HFFc6 (cell line): ENCODE data around the gene ATP8A2. TPM values are rescaled to one million over a fixed set of nuclear protein-coding genes. Genes with fewer than 3 reads are reported as not detected.
"Not testable (repeated sequence)": the region's sequence is repeated elsewhere in the genome, so short reads cannot be mapped to it uniquely, and the experiment has no call there.

ENCODE experiments used
- DNase-seq: peaks from one replicate; pipeline ENCODE4 v3.0.0-alpha.2; 2018
- H3K27ac Mint-ChIP-seq: 2 replicates; pipeline ENCODE4 v1.8.0; 2020; ENCODE audit warnings: mild to moderate bottlenecking, mixed read lengths
- H3K27me3 Mint-ChIP-seq: 2 replicates; pipeline ENCODE4 v1.8.0; 2021; ENCODE audit warnings: mild to moderate bottlenecking, moderate library complexity, mixed read lengths; ENCODE audit not compliant: insufficient read depth
- H3K36me3 Mint-ChIP-seq: 2 replicates; pipeline ENCODE4 v1.8.0; 2021; ENCODE audit warnings: low read depth, mixed read lengths
- H3K4me1 Mint-ChIP-seq: 2 replicates; pipeline ENCODE4 v1.8.0; 2020; ENCODE audit warnings: low read depth, mixed read lengths
- H3K4me3 Mint-ChIP-seq: 2 replicates; pipeline ENCODE4 v1.8.0; 2020; ENCODE audit warnings: mild to moderate bottlenecking, moderate library complexity, mixed read lengths
- H3K9me3 Mint-ChIP-seq: 2 replicates; pipeline ENCODE4 v1.8.0; 2020; ENCODE audit warnings: mild to moderate bottlenecking, mixed read lengths
- CTCF ChIP-seq: fragments of 200-600 bp; sonication (generic); IDR thresholded peaks from 2 replicates; pipeline ENCODE4 v1.5.0; 2021; ENCODE audit warnings: antibody characterized with exemption, mild to moderate bottlenecking
- total RNA-seq, 6 experiments: library from RNA; stranded (reverse); fragmentation: NEBNext Ultra II Directional; extraction: Animal tissue kit (Norgen Biotek cat#: 25700); gene quantifications; 2 replicates in 1 of 6; 3 replicates in 5 of 6; pipeline ENCODE4 v1.2.3, GENCODE V29; 2021

ATP8A2 gene
- total RNA-seq, 6 experiments from 2014 or later: 0.02 TPM; not detected in 5

- no peak overlapping the region for H3K4me3 Mint-ChIP-seq
- peaks cover 27% of the 10 kb centered on the region for H3K9me3 Mint-ChIP-seq
- H3K4me1 Mint-ChIP-seq: no peaks in the 10 kb centered on the region
- DNase-seq: no peak
- H3K36me3 Mint-ChIP-seq: no peaks in the 10 kb centered on the region
- no peaks in the 10 kb centered on the region for H3K27me3 Mint-ChIP-seq
- H3K27ac Mint-ChIP-seq: no peak overlapping the region
- TF ChIP-seq CTCF: no peak
Measured at GRCh38 chr13:25503856-25504255, 132.1 kb downstream of the ATP8A2 start.

- TF ChIP-seq CTCF: no peak
- no peaks in the 10 kb centered on the region for H3K4me1 Mint-ChIP-seq
- no peak overlapping the region for H3K27ac Mint-ChIP-seq
- no peaks in the 10 kb centered on the region for H3K27me3 Mint-ChIP-seq
- no peak for DNase-seq
- H3K9me3 Mint-ChIP-seq: peaks cover 21% of the 10 kb centered on the region
- no peak overlapping the region for H3K4me3 Mint-ChIP-seq
- H3K36me3 Mint-ChIP-seq: no peaks in the 10 kb centered on the region
Measured at GRCh38 chr13:25507841-25508240, 136.1 kb downstream of the ATP8A2 start.

- H3K27me3 Mint-ChIP-seq: not testable (repeated sequence)
Measured at GRCh38 chr13:25513060-25513459, 141.3 kb downstream of the ATP8A2 start.

GRCh38 chr13:25518441-25518840, 146.7 kb downstream of the ATP8A2 start:
- no peak for TF ChIP-seq CTCF
- Mint-ChIP-seq H3K9me3 (peaks cover 57% of the 10 kb centered on the region), H3K27ac (no peak overlapping the region), H3K4me3 (no peak overlapping the region), H3K27me3 (peaks cover 2% of the 10 kb centered on the region; the same call in 1 of the 2 replicates), H3K36me3 (peaks cover 6% of the 10 kb centered on the region; the same call in 1 of the 2 replicates), H3K4me1 (no peaks in the 10 kb centered on the region)
- DNase-seq: no peak

More at GRCh38 chr13:25513060-25513459, 141.3 kb downstream of the ATP8A2 start:
- not testable (repeated sequence) for H3K4me3 Mint-ChIP-seq, H3K36me3 Mint-ChIP-seq, H3K4me1 Mint-ChIP-seq, H3K27ac Mint-ChIP-seq, DNase-seq
- H3K9me3 Mint-ChIP-seq: peaks cover 37% of the 10 kb centered on the region

- Mint-ChIP-seq H3K4me1 (no peaks in the 10 kb centered on the region), H3K36me3 (no peaks in the 10 kb centered on the region), H3K27ac (no peak overlapping the region), H3K4me3 (no peak overlapping the region), H3K9me3 (peaks cover 51% of the 10 kb centered on the region), H3K27me3 (no peaks in the 10 kb centered on the region)
- TF ChIP-seq CTCF: no peak
- no peak for DNase-seq
Measured at GRCh38 chr13:25525884-25526283, 154.1 kb downstream of the ATP8A2 start.

- H3K27ac Mint-ChIP-seq: no peak overlapping the region
- no peaks in the 10 kb centered on the region for H3K4me1 Mint-ChIP-seq
- no peak for DNase-seq
- H3K27me3 Mint-ChIP-seq: no peaks in the 10 kb centered on the region
- no peak overlapping the region for H3K4me3 Mint-ChIP-seq
- no peak for TF ChIP-seq CTCF
- H3K36me3 Mint-ChIP-seq: no peaks in the 10 kb centered on the region
- peaks cover 40% of the 10 kb centered on the region for H3K9me3 Mint-ChIP-seq
Measured at GRCh38 chr13:25528266-25528665, 156.5 kb downstream of the ATP8A2 start.
